CD4-positive, CD25-positive, alpha-beta regulatory T cell (primary cell): ENCODE data around the gene LTK. TPM values are rescaled to one million over a fixed set of nuclear protein-coding genes. Genes with fewer than 3 reads are reported as not detected.
A peak's percentile ranks its signal among the peaks of the same experiment; 100 is the strongest.

Source experiments
- ATAC-seq, 2 donors: fragments of 150-1000 bp; cut with Tn5 transposase; one replicate each; pipeline ENCODE4 v1.10.0; 2021; ENCODE audit warnings: low read depth in 2 of 2, moderate number of reproducible peaks in 2 of 2, moderate library complexity in 1 of 2
- DNase-seq, 3 donors: peaks; one replicate each; pipeline versions ENCODE4 v3.0.0 to v3.0.0-alpha.2; 2012 to 2022; ENCODE audit warnings: mixed read lengths in 1 of 3
- H3K27ac ChIP-seq: one replicate; pipeline ENCODE4 v1.7.0; 2013; ENCODE audit warnings: mild to moderate bottlenecking, low read length; ENCODE audit not compliant: insufficient read depth, poor library complexity, severe bottlenecking
- H3K27me3 ChIP-seq: one replicate; pipeline ENCODE4 v1.7.0; 2013; ENCODE audit warnings: low read length; ENCODE audit not compliant: control insufficient read depth, insufficient read depth
- H3K36me3 ChIP-seq: one replicate; pipeline ENCODE4 v1.7.0; 2013; ENCODE audit warnings: mild to moderate bottlenecking, low read length, moderate library complexity; ENCODE audit not compliant: control insufficient read depth, insufficient read depth
- H3K4me1 ChIP-seq: 2 replicates; pipeline ENCODE4 v1.7.0; 2013; ENCODE audit warnings: mild to moderate bottlenecking, low read length; ENCODE audit not compliant: insufficient read depth, control insufficient read depth, poor library complexity, severe bottlenecking
- H3K4me3 ChIP-seq: one replicate; pipeline ENCODE4 v1.7.0; 2013; ENCODE audit warnings: low read depth, mild to moderate bottlenecking, low read length, moderate library complexity
- H3K9me3 ChIP-seq, 2 experiments: 1 replicate in 1 of 2; 2 replicates in 1 of 2; pipeline ENCODE4 v1.7.0; 2013; ENCODE audit warnings: low read length in 2 of 2, mild to moderate bottlenecking in 1 of 2, moderate library complexity in 1 of 2; ENCODE audit not compliant: control insufficient read depth in 2 of 2
- H3K27ac Mint-ChIP-seq, 3 donors: one replicate each; pipeline ENCODE4 v1.8.0; 2020 to 2022; ENCODE audit warnings: mild to moderate bottlenecking in 3 of 3, mixed read lengths in 3 of 3, moderate library complexity in 2 of 3
- H3K27me3 Mint-ChIP-seq: one replicate; pipeline ENCODE4 v1.8.0; 2022; ENCODE audit warnings: mild to moderate bottlenecking, mixed read lengths
- H3K36me3 Mint-ChIP-seq: one replicate; pipeline ENCODE4 v1.8.0; 2020; ENCODE audit warnings: mixed read lengths
- H3K4me1 Mint-ChIP-seq, 4 donors: one replicate each; pipeline ENCODE4 v1.8.0; 2020 to 2022; ENCODE audit warnings: mixed read lengths in 4 of 4, mild to moderate bottlenecking in 1 of 4
- H3K4me3 Mint-ChIP-seq, 4 donors: one replicate each; pipeline ENCODE4 v1.8.0; 2020 to 2022; ENCODE audit warnings: mild to moderate bottlenecking in 4 of 4, mixed read lengths in 4 of 4, moderate library complexity in 3 of 4
- H3K9me3 Mint-ChIP-seq, 7 donors: one replicate each; pipeline ENCODE4 v1.8.0; 2020 to 2022; ENCODE audit warnings: mixed read lengths in 7 of 7, mild to moderate bottlenecking in 3 of 7, moderate library complexity in 2 of 7
- polyA plus RNA-seq, 4 donors: library from polyadenylated mRNA; unstranded; fragments of 300-500 nt; fragmentation: Illumina TruSeq; gene quantifications; one replicate each; pipeline ENCODE4 v1.2.3, GENCODE V29; 2021
- total RNA-seq: library from RNA; stranded (reverse); gene quantifications from one replicate; pipeline ENCODE4 v1.2.3, GENCODE V29; 2022

LTK gene
- total and polyA plus RNA-seq, 5 donors from 2014 or later, result 0.17 to 2.0 (median 0.40) TPM

- H3K4me1 ChIP-seq, result peaks cover 15% of the 10 kb centered on the region
- no peaks in the 10 kb centered on the region for H3K9me3 ChIP-seq
- ATAC-seq (no peak), DNase-seq (no peak)
- peaks cover 7% of the 10 kb centered on the region for H3K27me3 Mint-ChIP-seq
- H3K4me3 ChIP-seq, result no peak overlapping the region
- H3K27ac ChIP-seq, result no peak overlapping the region
- H3K36me3 Mint-ChIP-seq, result no peaks in the 10 kb centered on the region
- no peaks in the 10 kb centered on the region for H3K36me3 ChIP-seq
- no peaks in the 10 kb centered on the region for H3K27me3 ChIP-seq
- no peak overlapping the region for H3K27ac Mint-ChIP-seq
- no peaks in the 10 kb centered on the region for H3K9me3 Mint-ChIP-seq
- peaks cover 5 to 22% (median 13%) of the 10 kb centered on the region in 4 donors for H3K4me1 Mint-ChIP-seq
- no peak overlapping the region for H3K4me3 Mint-ChIP-seq
Observed at GRCh38 chr15:41489641-41490040, 24.0 kb downstream of the LTK start.

GRCh38 chr15:41487802-41488201, 25.8 kb downstream of the LTK start:
- ATAC-seq, result no peak
- H3K36me3 ChIP-seq, result no peaks in the 10 kb centered on the region
- Mint-ChIP-seq H3K36me3 (peaks cover 9% of the 10 kb centered on the region), H3K9me3 (no peaks in the 10 kb centered on the region), H3K27ac (peak overlapping the region in 1 of 3 donors; percentile 82), H3K27me3 (peaks cover 3% of the 10 kb centered on the region), H3K4me1 (peaks cover 9 to 38% (median 23%) of the 10 kb centered on the region in 4 donors), H3K4me3 (no peak overlapping the region)
- no peaks in the 10 kb centered on the region for H3K9me3 ChIP-seq
- no peaks in the 10 kb centered on the region for H3K27me3 ChIP-seq
- H3K27ac ChIP-seq, result no peak overlapping the region
- DNase-seq, result no peak
- H3K4me3 ChIP-seq, result no peak overlapping the region
- peaks cover 13% of the 10 kb centered on the region for H3K4me1 ChIP-seq

GRCh38 chr15:41487381-41487780, 26.2 kb downstream of the LTK start:
- no peaks in the 10 kb centered on the region for H3K27me3 Mint-ChIP-seq
- H3K4me3 Mint-ChIP-seq, result no peak overlapping the region
- H3K27ac ChIP-seq, result no peak overlapping the region
- DNase-seq, result no peak
- H3K27ac Mint-ChIP-seq, result no peak overlapping the region
- no peak overlapping the region for H3K4me3 ChIP-seq
- H3K27me3 ChIP-seq, result no peaks in the 10 kb centered on the region
- no peak for ATAC-seq
- no peaks in the 10 kb centered on the region for H3K9me3 Mint-ChIP-seq
- no peaks in the 10 kb centered on the region for H3K9me3 ChIP-seq
- H3K36me3 Mint-ChIP-seq, result peaks cover 13% of the 10 kb centered on the region
- peaks cover 9 to 38% (median 22%) of the 10 kb centered on the region in 4 donors for H3K4me1 Mint-ChIP-seq
- no peaks in the 10 kb centered on the region for H3K36me3 ChIP-seq
- H3K4me1 ChIP-seq, result peaks cover 14% of the 10 kb centered on the region

GRCh38 chr15:41486286-41486685, 27.3 kb downstream of the LTK start:
- no peak for DNase-seq

GRCh38 chr15:41484937-41485625, 28.5 kb downstream of the LTK start:
- Histone ChIP-seq H3K4me3 (no peak overlapping the region), H3K4me1 (peaks cover 15% of the 10 kb centered on the region), H3K27me3 (no peaks in the 10 kb centered on the region), H3K9me3 (no peaks in the 10 kb centered on the region), H3K27ac (no peak overlapping the region), H3K36me3 (peaks cover 14% of the 10 kb centered on the region)
- peaks cover 5 to 26% (median 18%) of the 10 kb centered on the region in 4 donors for H3K4me1 Mint-ChIP-seq
- H3K4me3 Mint-ChIP-seq, result no peak overlapping the region
- H3K27me3 Mint-ChIP-seq, result no peaks in the 10 kb centered on the region
- H3K27ac Mint-ChIP-seq, result no peak overlapping the region
- ATAC-seq (no peak), DNase-seq (no peak)
- H3K36me3 Mint-ChIP-seq, result peaks cover 36% of the 10 kb centered on the region
- H3K9me3 Mint-ChIP-seq, result no peaks in the 10 kb centered on the region

More at GRCh38 chr15:41486286-41486685, 27.3 kb downstream of the LTK start:
- H3K9me3 ChIP-seq, result no peaks in the 10 kb centered on the region
- H3K27ac Mint-ChIP-seq, result no peak overlapping the region
- no peaks in the 10 kb centered on the region for H3K27me3 Mint-ChIP-seq
- peaks cover 24% of the 10 kb centered on the region for H3K36me3 Mint-ChIP-seq
- peaks cover 2% of the 10 kb centered on the region for H3K36me3 ChIP-seq
- no peak overlapping the region for H3K4me3 ChIP-seq
- H3K27ac ChIP-seq, result no peak overlapping the region
- H3K4me1 ChIP-seq, result peaks cover 15% of the 10 kb centered on the region
- no peak overlapping the region for H3K4me3 Mint-ChIP-seq
- no peak for ATAC-seq
- peaks cover 9 to 35% (median 20%) of the 10 kb centered on the region in 4 donors for H3K4me1 Mint-ChIP-seq
- H3K27me3 ChIP-seq, result no peaks in the 10 kb centered on the region
- no peaks in the 10 kb centered on the region for H3K9me3 Mint-ChIP-seq

- ATAC-seq (peak; percentile 35 to 57), DNase-seq (peak in 1 of 3 donors; percentile 54)
- H3K4me3 Mint-ChIP-seq, result peak overlapping the region in 3 of 4 donors; percentile 1 to 61 (median 20)
- H3K27ac Mint-ChIP-seq, result peak overlapping the region; percentile 42 to 82 (median 66)
- Histone ChIP-seq H3K4me3 (peak overlapping the region; percentile 56), H3K9me3 (no peaks in the 10 kb centered on the region), H3K27me3 (no peaks in the 10 kb centered on the region), H3K36me3 (peaks cover 28% of the 10 kb centered on the region), H3K4me1 (peaks cover 15% of the 10 kb centered on the region), H3K27ac (peak overlapping the region; percentile 19)
- H3K36me3 Mint-ChIP-seq, result peaks cover 44% of the 10 kb centered on the region
- H3K27me3 Mint-ChIP-seq, result no peaks in the 10 kb centered on the region
- H3K4me1 Mint-ChIP-seq, result peaks cover 4 to 25% (median 18%) of the 10 kb centered on the region in 4 donors
- H3K9me3 Mint-ChIP-seq, result no peaks in the 10 kb centered on the region
Observed at GRCh38 chr15:41483519-41483918, 30.1 kb downstream of the LTK start.

GRCh38 chr15:41483115-41483514, 30.5 kb downstream of the LTK start:
- no peaks in the 10 kb centered on the region for H3K27me3 ChIP-seq
- Mint-ChIP-seq H3K4me3 (peak overlapping the region in 3 of 4 donors; percentile 1 to 61 (median 20)), H3K27ac (peak overlapping the region; percentile 42 to 82 (median 66)), H3K27me3 (no peaks in the 10 kb centered on the region), H3K36me3 (peaks cover 47% of the 10 kb centered on the region), H3K9me3 (no peaks in the 10 kb centered on the region), H3K4me1 (peaks cover 4 to 25% (median 18%) of the 10 kb centered on the region in 4 donors)
- ATAC-seq, result peak; percentile 42 to 63
- no peaks in the 10 kb centered on the region for H3K9me3 ChIP-seq
- DNase-seq, result peak in 1 of 3 donors; percentile 46
- peaks cover 32% of the 10 kb centered on the region for H3K36me3 ChIP-seq
- peaks cover 15% of the 10 kb centered on the region for H3K4me1 ChIP-seq
- H3K27ac ChIP-seq, result peak overlapping the region; percentile 19
- H3K4me3 ChIP-seq, result peak overlapping the region; percentile 56
